Skin of body (tissue), 2 donors: Measurements from ENCODE around the gene HAUS2. TPM values are rescaled to one million over a fixed set of nuclear protein-coding genes. Genes with fewer than 3 reads are reported as not detected.
A peak's percentile ranks its signal among the peaks of the same experiment; 100 is the strongest.
"Not testable (repeated sequence)": the region's sequence is repeated elsewhere in the genome, so short reads cannot be mapped to it uniquely, and the experiment has no call there.

Source experiments
- DNase-seq: peaks from one replicate; lab custom pipeline; 2025; lab: John Stamatoyannopoulos, UW
- total RNA-seq: library from RNA; depleted of rRNA; stranded (reverse); fragments of >200 nt; gene quantifications from one replicate; pipeline ENCODE4 v1.2.3, GENCODE V29; 2014

Gene HAUS2
- total RNA-seq, 1 donor from 2014 or later, result 21.0 TPM

- DNase-seq, result peak; percentile 98
These were observed 26.8 kb downstream of the HAUS2 start, which contains the start of gene STARD9 for GRCh38 chr15:42575188-42576039. Gene STARD9 (plus strand): TSS chr15:42575606. CDS start chr15:42575716, 110 bp downstream.

DNA sequence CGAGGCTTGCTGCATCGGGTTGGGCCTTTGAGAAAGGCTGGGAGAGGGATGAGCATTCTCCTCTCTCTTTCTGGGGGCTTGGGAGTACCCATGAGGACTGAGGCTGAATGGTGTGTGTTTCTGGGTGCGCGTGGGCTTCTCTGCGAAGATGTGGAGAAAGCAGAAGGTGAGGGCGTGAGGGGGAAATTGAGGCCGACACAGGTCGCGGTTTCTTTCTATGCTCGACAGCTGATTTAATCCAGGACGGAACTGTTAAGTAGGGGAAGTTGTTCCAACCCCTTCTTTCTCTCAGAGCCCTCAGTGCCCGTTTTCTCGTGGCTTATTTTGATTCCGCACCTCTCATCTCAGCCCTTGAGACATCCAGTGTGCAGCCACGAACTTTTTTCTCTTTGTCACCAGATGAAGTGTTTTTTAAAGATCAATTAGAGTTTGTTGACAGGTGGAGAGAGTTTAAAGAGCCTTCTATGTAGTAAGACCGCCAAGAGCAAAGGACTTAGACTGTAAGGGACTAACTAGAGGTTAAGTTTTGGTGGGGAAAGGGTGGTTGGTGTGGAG is 27.5 kb downstream of the HAUS2 start:
- DNase-seq, result peak; percentile 32

GRCh38 chr15:42576776-42577175 is 28.1 kb downstream of the HAUS2 start:
- no peak for DNase-seq

GRCh38 chr15:42577514-42578031 is 28.9 kb downstream of the HAUS2 start:
- DNase-seq, result peak; percentile 85

DNA sequence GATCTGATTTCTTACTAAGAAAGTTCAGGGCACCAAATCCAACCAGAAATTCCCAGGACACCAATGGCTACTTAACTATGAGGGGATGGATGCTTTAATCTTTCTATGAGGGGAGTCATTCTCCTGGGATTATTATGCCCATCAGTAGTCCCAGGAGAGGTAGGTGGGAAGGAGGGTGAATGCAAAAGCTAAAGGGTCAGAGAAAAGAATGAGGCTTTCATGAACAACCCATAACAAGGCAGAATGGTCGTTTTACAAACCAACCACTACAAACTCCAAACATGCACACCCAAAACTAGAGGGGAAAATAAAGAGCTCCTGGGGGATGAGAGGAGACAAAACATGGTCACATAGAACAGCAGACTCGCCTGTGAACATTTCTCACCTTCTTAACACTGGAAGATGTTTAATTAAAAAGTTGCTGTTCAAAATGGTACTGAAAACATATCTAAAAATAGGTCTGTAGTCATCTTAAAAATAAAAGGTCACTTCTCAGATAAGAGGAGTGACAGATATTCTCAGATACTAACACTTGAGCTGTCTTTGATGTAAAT is 30.4 kb downstream of the HAUS2 start:
- DNase-seq, result no peak

DNA sequence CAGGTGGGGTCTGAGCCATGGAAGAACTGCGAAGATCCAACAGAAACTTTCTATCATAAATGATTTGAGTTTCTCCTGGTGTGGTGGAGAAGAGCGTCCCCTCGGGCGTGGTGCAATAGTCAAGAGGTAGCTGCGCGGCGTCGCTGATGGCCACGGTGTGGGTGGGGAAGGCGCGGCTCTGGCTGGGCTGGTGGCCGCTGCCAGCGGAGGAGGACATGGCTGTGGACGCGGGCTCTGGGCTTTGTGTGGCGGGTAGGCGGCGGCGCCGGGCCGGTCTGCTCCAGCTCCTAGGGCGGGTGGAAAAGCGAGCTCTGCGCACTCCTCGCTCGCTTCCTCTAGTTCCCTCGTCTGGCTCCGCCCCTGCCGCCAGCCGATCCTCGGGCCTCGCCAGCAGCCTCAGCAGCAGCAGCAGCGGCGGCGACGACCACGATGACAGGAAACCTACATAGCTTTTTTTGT is 32.7 kb downstream of the HAUS2 start:
- DNase-seq, result peak; percentile 72

DNA sequence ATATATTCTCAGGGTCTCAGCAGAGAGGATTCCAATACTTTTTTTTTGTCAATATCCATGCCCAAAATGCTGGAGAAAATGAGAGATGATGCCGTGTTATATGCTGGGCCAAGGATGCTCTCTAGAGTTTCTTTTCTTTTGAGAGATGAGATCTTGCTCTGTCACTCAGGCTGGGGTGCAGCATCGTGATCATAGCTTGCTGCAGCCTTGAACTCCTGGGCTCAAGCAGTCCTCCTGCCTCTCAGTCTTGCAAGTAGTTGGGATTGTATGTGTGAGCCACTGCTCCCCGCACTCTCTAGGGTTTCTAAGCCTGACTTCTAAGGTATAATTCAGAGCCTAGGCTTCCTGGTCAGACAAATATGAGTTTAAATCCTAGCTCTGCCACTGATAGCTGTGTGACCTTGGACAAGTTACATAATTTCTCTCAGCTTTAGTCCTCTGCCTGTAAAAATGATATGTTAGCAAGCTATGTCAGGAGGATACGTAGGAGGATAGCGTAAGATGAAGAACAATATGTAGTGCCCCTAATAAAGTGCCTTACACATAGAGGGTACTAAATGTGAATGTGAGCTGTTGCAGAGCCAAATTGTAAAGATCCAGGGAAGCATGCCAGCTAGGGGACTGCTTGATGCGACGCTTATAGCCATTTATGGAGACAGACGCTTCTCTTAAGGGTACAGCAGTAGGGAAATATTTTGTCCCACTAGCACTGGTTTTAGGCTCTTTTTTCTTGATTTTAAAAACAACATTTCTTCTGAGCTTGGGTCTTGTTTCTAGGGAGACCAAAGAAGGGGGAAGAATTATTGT is 34.1 kb downstream of the HAUS2 start:
- no peak for DNase-seq

GRCh38 chr15:42584031-42584765 is 35.6 kb downstream of the HAUS2 start:
- no peak for DNase-seq

GRCh38 chr15:42590619-42591237 is 42.1 kb downstream of the HAUS2 start:
- DNase-seq, result no peak

GRCh38 chr15:42591238-42591934 is 42.7 kb downstream of the HAUS2 start:
- no peak for DNase-seq

GRCh38 chr15:42592716-42593115 is 44.1 kb downstream of the HAUS2 start:
- no peak for DNase-seq

- peak; percentile 92 for DNase-seq
These were observed 44.5 kb downstream of the HAUS2 start for GRCh38 chr15:42593143-42593542.

DNA sequence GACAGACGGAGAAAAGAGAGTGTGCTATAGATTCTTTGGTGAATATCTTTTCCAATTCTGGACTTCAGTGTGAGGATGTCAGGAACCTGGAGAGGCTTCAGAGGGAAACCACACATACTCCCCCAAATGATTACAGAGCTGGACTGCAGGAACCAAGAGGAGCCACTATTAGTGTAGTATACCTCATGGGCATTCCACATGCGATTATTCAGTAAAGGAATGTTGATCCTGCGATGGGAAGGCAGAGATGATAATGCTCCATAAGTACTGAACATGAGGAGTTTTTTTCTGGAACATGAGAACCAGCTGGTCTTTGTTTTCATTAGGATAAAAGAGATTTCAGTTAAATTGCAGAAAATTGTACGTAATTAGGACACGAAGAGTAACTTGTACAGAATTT is 45.5 kb downstream of the HAUS2 start:
- no peak for DNase-seq

DNA sequence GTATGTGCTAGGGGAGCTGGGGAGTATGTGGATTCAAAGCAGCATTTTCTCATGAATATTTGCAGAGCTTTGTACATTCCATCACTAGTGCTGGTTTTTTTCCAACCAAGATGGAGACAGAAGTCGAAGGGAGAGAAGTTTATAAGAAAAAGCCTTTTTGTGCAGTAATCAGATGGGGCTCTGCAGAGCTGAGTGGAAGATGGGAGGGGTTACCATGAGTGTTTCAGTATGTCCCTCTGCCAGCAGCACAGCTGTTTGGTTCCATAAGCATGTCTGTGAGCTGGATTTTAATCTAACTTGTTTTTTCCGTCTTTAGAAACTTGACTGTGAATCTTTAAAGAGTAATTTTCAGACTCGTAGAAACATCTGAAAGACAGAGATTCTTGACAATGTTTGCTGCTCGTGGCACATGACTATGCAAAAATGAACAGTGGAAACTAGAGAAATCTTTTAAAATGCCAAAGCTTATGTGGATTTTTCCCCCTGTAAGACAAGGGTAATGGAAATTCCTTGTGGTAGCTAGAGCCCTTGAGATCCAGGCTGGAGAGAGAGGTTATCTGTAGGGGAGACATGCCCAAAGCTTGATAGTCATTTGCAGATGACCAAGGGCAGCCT is 47.1 kb downstream of the HAUS2 start:
- peak; percentile 96 for DNase-seq

DNA sequence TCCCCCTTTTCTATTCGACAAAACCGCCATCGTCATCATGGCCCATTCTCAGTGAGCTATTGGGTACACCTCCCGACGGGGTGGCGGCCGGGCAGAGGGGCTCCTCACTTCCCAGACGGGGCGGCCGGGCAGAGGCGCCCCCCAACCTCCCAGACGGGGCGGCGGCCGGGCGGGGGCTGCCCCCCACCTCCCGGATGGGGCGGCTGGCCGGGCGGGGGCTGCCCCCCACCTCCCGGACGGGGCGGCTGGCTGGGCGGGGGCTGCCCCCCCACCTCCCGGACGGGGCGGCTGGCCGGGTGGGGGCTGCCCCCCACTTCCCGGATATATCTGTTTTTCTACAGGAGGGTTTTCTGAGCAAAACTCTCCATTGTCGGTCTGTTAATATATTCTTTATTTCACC is 52.7 kb downstream of the HAUS2 start:
- DNase-seq, result not testable (repeated sequence)

DNA sequence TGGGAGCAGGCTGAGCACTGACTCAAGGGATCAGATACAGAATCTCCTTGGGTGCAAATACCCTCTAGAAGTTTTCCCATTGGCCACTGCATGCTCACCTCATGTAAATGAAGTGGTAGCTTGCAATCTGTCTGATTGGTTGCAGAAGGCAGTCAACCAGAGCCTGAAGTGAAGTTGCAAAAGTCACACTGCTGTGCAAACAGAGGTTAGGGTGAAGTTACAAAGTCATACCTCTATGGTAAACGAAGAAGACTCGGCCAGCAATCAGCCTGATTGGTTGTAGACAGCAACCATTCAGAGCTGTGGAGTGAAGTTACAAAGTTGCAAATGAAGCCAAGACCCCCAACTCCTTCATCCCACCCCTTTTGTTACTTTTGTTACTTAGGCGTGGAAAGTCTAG is 53.9 kb downstream of the HAUS2 start:
- no peak for DNase-seq

DNA sequence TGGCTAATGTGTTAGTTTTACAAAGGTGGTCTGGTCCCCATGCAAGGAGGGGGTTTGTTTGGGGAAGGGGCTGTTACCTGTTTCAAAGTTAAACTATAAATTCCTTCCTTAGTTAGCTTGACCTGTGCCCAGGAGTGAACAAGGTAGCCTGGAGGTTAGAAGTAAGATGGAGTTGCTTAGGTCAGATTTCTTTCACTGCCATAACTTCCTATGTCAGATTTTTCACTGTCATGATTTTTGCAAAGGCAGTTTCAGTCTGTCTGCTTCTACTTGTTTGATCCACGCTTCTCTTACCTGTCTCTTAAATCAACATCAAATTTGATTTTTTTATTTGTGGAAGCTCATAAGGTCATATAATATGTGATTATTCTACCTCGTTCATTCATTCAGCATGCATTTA is 55.3 kb downstream of the HAUS2 start:
- no peak for DNase-seq

- DNase-seq, result peak; percentile 83
These were observed 56.5 kb downstream of the HAUS2 start for GRCh38 chr15:42604894-42605744.
